ENCODE results near the gene FOXA2. TPM values are rescaled to one million over a fixed set of nuclear protein-coding genes. Genes with fewer than 3 reads are reported as not detected.

FOXA2 gene
- total and polyA plus RNA-seq, 9 of the 15 experiments (the other 6 are each of a cell fraction or from before 2014, with no cell fraction given), result 0.10 to 1.0 (median 0.25) TPM

- TF ChIP-seq REST (IDR thresholded peaks at IDR 0.05; ENCODE audit: borderline replicate concordance) (0 out of 2 replicates have a peak, but pooled peaks have one; percentile 8), REST (CRISPR knock-in tag; IDR thresholded peaks at IDR 0.05; ENCODE audit: low read depth) (no peak), MAZ (CRISPR knock-in tag; conservative IDR thresholded peaks at IDR 0.05 in 1 of 2, IDR thresholded peaks at IDR 0.05 in 1 of 2) (peak in 1 of 2 experiments; percentile 46; a peak in 1 of 4 replicates)
Measured at GRCh38 chr20:22583773-22584521, 425 bp downstream of the FOXA2 start (continued).

Data from K562 (cell line).